Activated T-cell treated with anti-CD3 and anti-CD28 coated beads, Interleukin-2, amount 50 U/mL, for 72 hours (primary cell): ENCODE results near the gene GGNBP2. TPM values are rescaled to one million over a fixed set of nuclear protein-coding genes. Genes with fewer than 3 reads are reported as not detected.

Source experiments
- ATAC-seq, 2 donors: fragments of 150-1000 bp; cut with Tn5 transposase; replicated peaks in 1 of 2; 2 replicates each; pipeline ENCODE4 v1.10.0; 2021; ENCODE audit warnings: moderate library complexity in 2 of 2, mild to moderate bottlenecking in 1 of 2
- DNase-seq, 2 donors: peaks; one replicate each; pipeline ENCODE4 v3.0.0; 2021 to 2022; ENCODE audit warnings: mixed read lengths in 1 of 2
- H3K27ac Mint-ChIP-seq: one replicate; pipeline ENCODE4 v1.8.0; 2022; ENCODE audit warnings: mild to moderate bottlenecking, moderate library complexity, mixed read lengths
- H3K27me3 Mint-ChIP-seq: one replicate; pipeline ENCODE4 v1.8.0; 2022; ENCODE audit warnings: low read depth, mixed read lengths
- H3K36me3 Mint-ChIP-seq, 2 donors: one replicate each; pipeline ENCODE4 v1.8.0; 2022; ENCODE audit warnings: mixed read lengths in 2 of 2, mild to moderate bottlenecking in 1 of 2; ENCODE audit not compliant: insufficient read depth in 2 of 2
- H3K4me1 Mint-ChIP-seq: one replicate; pipeline ENCODE4 v1.8.0; 2022; ENCODE audit warnings: low read depth, mixed read lengths
- H3K4me3 Mint-ChIP-seq, 2 donors: one replicate each; pipeline ENCODE4 v1.8.0; 2022; ENCODE audit warnings: mild to moderate bottlenecking in 2 of 2, mixed read lengths in 2 of 2, moderate library complexity in 2 of 2
- H3K9me3 Mint-ChIP-seq, 2 donors: one replicate each; pipeline ENCODE4 v1.8.0; 2022; ENCODE audit warnings: mixed read lengths in 2 of 2
- total RNA-seq, 2 donors: library from RNA; stranded (reverse); gene quantifications; one replicate each; pipeline ENCODE4 v1.2.3, GENCODE V29; 2022

GGNBP2 gene
- total RNA-seq, result 100 to 1,000 TPM; 156 to 173 TPM

GRCh38 chr17:36544307-36545076, at the start of gene GGNBP2:
Gene GGNBP2, plus strand, starts transcription at chr17:36544919. Its CDS starts 806 bp downstream, at chr17:36545725.
- H3K4me3 Mint-ChIP-seq, result peak within 1 kb of the TSS; percentile 92 to 98
- peak; percentile 70 to 72 for ATAC-seq
- H3K36me3 Mint-ChIP-seq, result peaks cover 6 to 21% of the 10 kb centered on the region in 2 donors
- peak within 1 kb of the TSS; percentile 96 for H3K27ac Mint-ChIP-seq
- peaks cover 22% of the 10 kb centered on the region for H3K4me1 Mint-ChIP-seq
- DNase-seq, result peak; percentile 98 to 99
- H3K9me3 Mint-ChIP-seq, result no peaks in the 10 kb centered on the region
- no peaks in the 10 kb centered on the region for H3K27me3 Mint-ChIP-seq

GRCh38 chr17:36495076-36495578, 49.6 kb upstream of the GGNBP2 start:
- H3K27me3 Mint-ChIP-seq, result no peaks in the 10 kb centered on the region
- ATAC-seq (no peak), DNase-seq (no peak)
- H3K27ac Mint-ChIP-seq, result peak overlapping the region; percentile 54
- H3K36me3 Mint-ChIP-seq, result peaks cover 10 to 20% of the 10 kb centered on the region in 2 donors
- no peak overlapping the region for H3K4me3 Mint-ChIP-seq
- peaks cover 18% of the 10 kb centered on the region for H3K4me1 Mint-ChIP-seq
- H3K9me3 Mint-ChIP-seq, result no peaks in the 10 kb centered on the region

- H3K9me3 Mint-ChIP-seq, result no peaks in the 10 kb centered on the region
- ATAC-seq (no peak), DNase-seq (no peak)
- H3K27ac Mint-ChIP-seq, result no peak overlapping the region
- peaks cover 12% of the 10 kb centered on the region for H3K4me1 Mint-ChIP-seq
- no peak overlapping the region for H3K4me3 Mint-ChIP-seq
- H3K36me3 Mint-ChIP-seq, result peaks cover 10 to 15% of the 10 kb centered on the region in 2 donors
- H3K27me3 Mint-ChIP-seq, result no peaks in the 10 kb centered on the region
These were observed 48.5 kb upstream of the GGNBP2 start for GRCh38 chr17:36496018-36496789.

GRCh38 chr17:36498155-36498554, 46.6 kb upstream of the GGNBP2 start:
- Mint-ChIP-seq H3K27me3 (no peaks in the 10 kb centered on the region), H3K9me3 (no peaks in the 10 kb centered on the region), H3K4me3 (no peak overlapping the region), H3K36me3 (peaks cover 7 to 9% of the 10 kb centered on the region in 2 donors), H3K4me1 (no peaks in the 10 kb centered on the region), H3K27ac (no peak overlapping the region)
- DNase-seq (no peak), ATAC-seq (no peak)

GRCh38 chr17:36498560-36499300, 46.0 kb upstream of the GGNBP2 start:
- no peak for ATAC-seq
- Mint-ChIP-seq H3K4me1 (no peaks in the 10 kb centered on the region), H3K27me3 (no peaks in the 10 kb centered on the region), H3K9me3 (no peaks in the 10 kb centered on the region), H3K27ac (peak overlapping the region; percentile 47), H3K4me3 (no peak overlapping the region), H3K36me3 (peaks cover 5 to 13% of the 10 kb centered on the region in 2 donors)
- DNase-seq, result no peak

- peaks cover 6 to 8% of the 10 kb centered on the region in 2 donors for H3K36me3 Mint-ChIP-seq
- ATAC-seq, result no peak
These were observed 43.9 kb upstream of the GGNBP2 start for GRCh38 chr17:36500745-36501225.

GRCh38 chr17:36501351-36501750, 43.4 kb upstream of the GGNBP2 start:
- Mint-ChIP-seq H3K27ac (no peak overlapping the region), H3K36me3 (peaks cover 7 to 9% of the 10 kb centered on the region in 2 donors)

More at GRCh38 chr17:36500745-36501225, 43.9 kb upstream of the GGNBP2 start:
- H3K9me3 Mint-ChIP-seq, result no peaks in the 10 kb centered on the region
- no peak overlapping the region for H3K4me3 Mint-ChIP-seq
- no peaks in the 10 kb centered on the region for H3K4me1 Mint-ChIP-seq
- DNase-seq, result no peak
- no peaks in the 10 kb centered on the region for H3K27me3 Mint-ChIP-seq
- no peak overlapping the region for H3K27ac Mint-ChIP-seq

GRCh38 chr17:36501963-36502362, 42.8 kb upstream of the GGNBP2 start:
- H3K9me3 Mint-ChIP-seq, result no peaks in the 10 kb centered on the region
- no peak for DNase-seq
- H3K27ac Mint-ChIP-seq, result no peak overlapping the region
- peaks cover 7 to 11% of the 10 kb centered on the region in 2 donors for H3K36me3 Mint-ChIP-seq
- no peaks in the 10 kb centered on the region for H3K27me3 Mint-ChIP-seq
- H3K4me1 Mint-ChIP-seq, result no peaks in the 10 kb centered on the region
- no peak for ATAC-seq
- H3K4me3 Mint-ChIP-seq, result no peak overlapping the region

More at GRCh38 chr17:36501351-36501750, 43.4 kb upstream of the GGNBP2 start:
- Mint-ChIP-seq H3K4me3 (no peak overlapping the region), H3K9me3 (no peaks in the 10 kb centered on the region), H3K4me1 (no peaks in the 10 kb centered on the region), H3K27me3 (no peaks in the 10 kb centered on the region)
- ATAC-seq (no peak), DNase-seq (no peak)

- H3K36me3 Mint-ChIP-seq, result peaks cover 9 to 11% of the 10 kb centered on the region in 2 donors
- ATAC-seq, result no peak
- no peak for DNase-seq
- no peak overlapping the region for H3K27ac Mint-ChIP-seq
- no peaks in the 10 kb centered on the region for H3K9me3 Mint-ChIP-seq
- H3K27me3 Mint-ChIP-seq, result no peaks in the 10 kb centered on the region
- no peaks in the 10 kb centered on the region for H3K4me1 Mint-ChIP-seq
- H3K4me3 Mint-ChIP-seq, result no peak overlapping the region
These were observed 41.1 kb upstream of the GGNBP2 start for GRCh38 chr17:36503456-36504155.

- DNase-seq, result no peak
- H3K36me3 Mint-ChIP-seq, result peaks cover 9 to 11% of the 10 kb centered on the region in 2 donors
- ATAC-seq, result no peak
- H3K4me3 Mint-ChIP-seq, result no peak overlapping the region
- no peaks in the 10 kb centered on the region for H3K4me1 Mint-ChIP-seq
- no peaks in the 10 kb centered on the region for H3K27me3 Mint-ChIP-seq
- H3K9me3 Mint-ChIP-seq, result no peaks in the 10 kb centered on the region
- no peak overlapping the region for H3K27ac Mint-ChIP-seq
These were observed 40.6 kb upstream of the GGNBP2 start for GRCh38 chr17:36504156-36504545.

GRCh38 chr17:36505171-36505570, 39.5 kb upstream of the GGNBP2 start:
- H3K4me3 Mint-ChIP-seq, result no peak overlapping the region
- H3K4me1 Mint-ChIP-seq, result no peaks in the 10 kb centered on the region
- H3K27me3 Mint-ChIP-seq, result no peaks in the 10 kb centered on the region
- no peaks in the 10 kb centered on the region for H3K9me3 Mint-ChIP-seq
- H3K27ac Mint-ChIP-seq, result no peak overlapping the region
- DNase-seq (no peak), ATAC-seq (no peak)
- peaks cover 9 to 15% of the 10 kb centered on the region in 2 donors for H3K36me3 Mint-ChIP-seq

- Mint-ChIP-seq H3K27me3 (no peaks in the 10 kb centered on the region), H3K9me3 (no peaks in the 10 kb centered on the region), H3K4me1 (no peaks in the 10 kb centered on the region), H3K27ac (no peak overlapping the region), H3K4me3 (no peak overlapping the region), H3K36me3 (peaks cover 12 to 17% of the 10 kb centered on the region in 2 donors)
- no peak for DNase-seq
- no peak for ATAC-seq
These were observed 38.4 kb upstream of the GGNBP2 start for GRCh38 chr17:36506249-36506826.
